B cell (primary cell): Measurements from ENCODE around the gene DDX27. TPM values are rescaled to one million over a fixed set of nuclear protein-coding genes. Genes with fewer than 3 reads are reported as not detected.

ENCODE experiments used
- ATAC-seq: fragments of 200-7000 bp; cut with Tn5 transposase; one replicate; pipeline ENCODE4 v1.10.0; 2021; ENCODE audit warnings: low read depth, mild to moderate bottlenecking, moderate number of reproducible peaks, moderate library complexity
- CTCF ChIA-PET: fragments of 350-600 bp; sonication (Branson Sonifier 250); formaldehyde crosslinking; loops from one replicate; lab custom pipeline; 2021; ENCODE audit warnings: antibody characterized with exemption, inconsistent platforms; lab: Charles Lee
- POLR2A ChIA-PET: fragments of 350-600 bp; sonication (Branson Sonifier 250); formaldehyde crosslinking; loops from one replicate; lab custom pipeline; 2021; ENCODE audit warnings: antibody characterized with exemption; lab: Charles Lee
- DNase-seq: peaks from one replicate; pipeline ENCODE4 v3.0.0; 2013
- H2AFZ ChIP-seq: 2 replicates; pipeline ENCODE4 v1.6.1; 2012; ENCODE audit warnings: mild to moderate bottlenecking, low read depth, low read length; ENCODE audit not compliant: insufficient read depth, poor library complexity, severe bottlenecking
- H3K27ac ChIP-seq, 2 donors: 1 replicate in 1 of 2; 2 replicates in 1 of 2; pipeline ENCODE4 v1.5.1; 2012 to 2013; ENCODE audit warnings: low read length in 2 of 2, mild to moderate bottlenecking in 2 of 2, moderate library complexity in 1 of 2
- H3K27me3 ChIP-seq, 4 experiments: fragments of 200-600 bp in 1 of 4; sonication (generic) in 1 of 4; replicated peaks in 1 of 4; 1 replicate in 2 of 4; 2 replicates in 2 of 4; pipeline versions ENCODE4 v1.6.1 to v1.7.0; 2013 to 2016; ENCODE audit warnings: low read length in 3 of 4, mild to moderate bottlenecking in 2 of 4, mixed read lengths in 1 of 4, moderate library complexity in 1 of 4; ENCODE audit not compliant: insufficient read depth in 4 of 4, control insufficient read depth in 3 of 4; ENCODE audit errors: control extremely low read depth in 1 of 4
- H3K36me3 ChIP-seq, 2 experiments: replicated peaks in 1 of 2; 1 replicate in 1 of 2; 2 replicates in 1 of 2; pipeline versions ENCODE4 v1.6.1 to v1.7.1; 2013; ENCODE audit warnings: low read length in 1 of 2; ENCODE audit not compliant: insufficient read depth in 2 of 2, control insufficient read depth in 1 of 2; ENCODE audit errors: control extremely low read depth in 1 of 2, extremely low read depth in 1 of 2
- H3K4me1 ChIP-seq, 2 donors: fragments of 200-600 bp in 1 of 2; sonication (generic) in 1 of 2; 1 replicate in 1 of 2; 2 replicates in 1 of 2; pipeline versions ENCODE4 v1.5.1 to v1.6.1; 2013 to 2017; ENCODE audit warnings: low read length in 2 of 2; ENCODE audit not compliant: control insufficient read depth in 2 of 2, insufficient read depth in 2 of 2
- H3K4me2 ChIP-seq: replicated peaks from 2 replicates; pipeline ENCODE3; 2012; ENCODE audit warnings: mild to moderate bottlenecking, low read depth, low read length; ENCODE audit not compliant: poor library complexity, severe bottlenecking
- H3K4me3 ChIP-seq, 5 experiments: fragments of 200-600 bp in 1 of 5; sonication (generic) in 1 of 5; 1 replicate in 3 of 5; 2 replicates in 2 of 5; pipeline versions ENCODE4 v1.5.1 to v1.7.0; 2011 to 2016; ENCODE audit warnings: low read length in 4 of 5, mild to moderate bottlenecking in 4 of 5, low read depth in 2 of 5, control low read depth in 1 of 5, moderate library complexity in 1 of 5; ENCODE audit not compliant: insufficient read depth in 1 of 5; ENCODE audit errors: control extremely low read depth in 1 of 5, extremely low read depth in 1 of 5
- H3K79me2 ChIP-seq: fragments of 200-600 bp; sonication (generic); one replicate; pipeline ENCODE4 v1.6.0; 2016; ENCODE audit warnings: low read length; ENCODE audit not compliant: control insufficient read depth, insufficient read depth
- H3K9ac ChIP-seq: fragments of 200-600 bp; sonication (generic); 2 replicates; pipeline ENCODE4 v1.6.1; 2017; ENCODE audit warnings: mild to moderate bottlenecking, low read length, moderate library complexity
- H3K9me3 ChIP-seq, 3 donors: one replicate each; pipeline versions ENCODE4 v1.6.1 to v1.7.1; 2013; ENCODE audit warnings: low read length in 2 of 3; ENCODE audit not compliant: control insufficient read depth in 2 of 3, insufficient read depth in 1 of 3; ENCODE audit errors: control extremely low read depth in 1 of 3
- H4K20me1 ChIP-seq: 2 replicates; pipeline ENCODE4 v1.6.0; 2012; ENCODE audit warnings: mild to moderate bottlenecking, low read length; ENCODE audit not compliant: insufficient read depth, control insufficient read depth, poor library complexity, severe bottlenecking
- H3K27ac Mint-ChIP-seq: one replicate; pipeline ENCODE4 v1.8.0; 2021; ENCODE audit warnings: mixed read lengths
- H3K27me3 Mint-ChIP-seq: one replicate; pipeline ENCODE4 v1.8.0; 2021; ENCODE audit warnings: mixed read lengths
- H3K4me1 Mint-ChIP-seq: one replicate; pipeline ENCODE4 v1.8.0; 2021; ENCODE audit warnings: mixed read lengths
- H3K4me3 Mint-ChIP-seq: one replicate; pipeline ENCODE4 v1.8.0; 2021; ENCODE audit warnings: mixed read lengths
- H3K9me3 Mint-ChIP-seq: one replicate; pipeline ENCODE4 v1.8.0; 2022; ENCODE audit warnings: mixed read lengths; ENCODE audit not compliant: insufficient read depth
- EZH2 ChIP-seq: IDR thresholded peaks from 2 replicates; pipeline ENCODE4 v1.6.1; 2012; ENCODE audit warnings: borderline replicate concordance, low read depth, mild to moderate bottlenecking, moderate library complexity, low read length; ENCODE audit not compliant: insufficient read depth, poor library complexity, severe bottlenecking
- WGBS: methylation state at CpG from one replicate; pipeline ENCODE4 v1.1.5; 2013; ENCODE audit warnings: missing lambda C conversion rate; ENCODE audit not compliant: insufficient coverage; 5-methylcytosine and 5-hydroxymethylcytosine counted together
- intact Hi-C: fragments of 100-400 bp; cut with micrococcal nuclease; formaldehyde crosslinking; loops from one replicate; pipeline ENCODE4 v1.10.0; 2022
- polyA plus RNA-seq: library from polyadenylated mRNA; depleted of rRNA; stranded (reverse); fragments of >200 nt; gene quantifications from 2 replicates; pipeline ENCODE4 v1.2.3, GENCODE V29; 2012
- total RNA-seq, 2 donors: library from RNA; stranded (reverse); fragments of 120-200 nt in 1 of 2; gene quantifications; 1 replicate in 1 of 2; 2 replicates in 1 of 2; pipeline versions ENCODE4 v1.2.3 to v1.2.4, GENCODE V29; 2013 to 2022
- TF ChIP-seq, protein P1 (sequence below): fragments of 200-600 bp; IDR thresholded peaks from one replicate; pipeline ENCODE4 v1.8.0; 2022; ENCODE audit warnings: antibody characterized with exemption, mild to moderate bottlenecking

The DDX27 gene
- total and polyA plus RNA-seq, 2 donors (not counting 1 experiment from before 2014, with no cell fraction given): 55.0 to 74.6 TPM

DNA sequence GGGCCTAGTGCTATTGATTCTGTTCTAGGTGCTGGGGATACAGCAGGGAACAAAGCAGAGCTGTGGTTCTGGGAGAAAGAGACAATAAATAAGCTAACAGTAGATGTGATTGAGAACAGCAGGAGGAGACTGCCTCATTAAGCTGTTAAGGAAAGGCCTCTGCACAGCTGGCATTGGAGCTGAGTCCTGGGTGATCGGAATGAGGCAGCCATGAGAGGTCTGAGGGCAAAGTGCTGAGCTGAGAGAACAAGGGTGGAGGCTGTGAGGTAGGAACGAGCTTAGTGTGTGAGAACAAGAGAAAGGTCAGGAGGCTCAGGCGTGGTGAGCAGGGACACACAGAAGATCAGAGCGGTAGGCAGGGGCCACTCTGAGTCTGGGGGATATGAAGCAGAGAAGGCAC lies 18.3 kb downstream of the DDX27 start:
- no peaks in the 10 kb centered on the region for H3K4me1 ChIP-seq
- H3K4me3 Mint-ChIP-seq: no peak overlapping the region
- WGBS: 100% methylated on average over 1 of the region's 4 CpGs
- H3K27me3 ChIP-seq: no peaks in the 10 kb centered on the region
- H2AFZ ChIP-seq: no peak overlapping the region
- CTCF ChIA-PET: interaction anchor here (1.4 to 1.8 kb wide), 4 partner anchors 9 to 105 kb away, joined by 3 to 9 read pairs (median 6); no protein-coding TSS in a partner anchor
- H3K9me3 ChIP-seq: no peaks in the 10 kb centered on the region
- no peak overlapping the region for H3K4me2 ChIP-seq
- peaks cover 1 to 95% of the 10 kb centered on the region in 2 experiments for H3K36me3 ChIP-seq
- H3K27ac Mint-ChIP-seq: peak overlapping the region; percentile 43
- POLR2A ChIA-PET: no interaction called here
- H3K4me1 Mint-ChIP-seq: no peaks in the 10 kb centered on the region
- no peak for TF ChIP-seq EZH2
- TF ChIP-seq, protein P1, sequence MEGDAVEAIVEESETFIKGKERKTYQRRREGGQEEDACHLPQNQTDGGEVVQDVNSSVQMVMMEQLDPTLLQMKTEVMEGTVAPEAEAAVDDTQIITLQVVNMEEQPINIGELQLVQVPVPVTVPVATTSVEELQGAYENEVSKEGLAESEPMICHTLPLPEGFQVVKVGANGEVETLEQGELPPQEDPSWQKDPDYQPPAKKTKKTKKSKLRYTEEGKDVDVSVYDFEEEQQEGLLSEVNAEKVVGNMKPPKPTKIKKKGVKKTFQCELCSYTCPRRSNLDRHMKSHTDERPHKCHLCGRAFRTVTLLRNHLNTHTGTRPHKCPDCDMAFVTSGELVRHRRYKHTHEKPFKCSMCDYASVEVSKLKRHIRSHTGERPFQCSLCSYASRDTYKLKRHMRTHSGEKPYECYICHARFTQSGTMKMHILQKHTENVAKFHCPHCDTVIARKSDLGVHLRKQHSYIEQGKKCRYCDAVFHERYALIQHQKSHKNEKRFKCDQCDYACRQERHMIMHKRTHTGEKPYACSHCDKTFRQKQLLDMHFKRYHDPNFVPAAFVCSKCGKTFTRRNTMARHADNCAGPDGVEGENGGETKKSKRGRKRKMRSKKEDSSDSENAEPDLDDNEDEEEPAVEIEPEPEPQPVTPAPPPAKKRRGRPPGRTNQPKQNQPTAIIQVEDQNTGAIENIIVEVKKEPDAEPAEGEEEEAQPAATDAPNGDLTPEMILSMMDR: no peak
- H3K4me3 ChIP-seq: no peak overlapping the region
- no peak overlapping the region for H3K9ac ChIP-seq
- ATAC-seq: no peak
- DNase-seq: no peak
- no peak overlapping the region for H3K27ac ChIP-seq
- no peaks in the 10 kb centered on the region for H3K27me3 Mint-ChIP-seq
- peaks cover 26% of the 10 kb centered on the region for H3K79me2 ChIP-seq
- H4K20me1 ChIP-seq: no peaks in the 10 kb centered on the region
- H3K9me3 Mint-ChIP-seq: no peaks in the 10 kb centered on the region
- intact Hi-C loops: no loop called here

DNA sequence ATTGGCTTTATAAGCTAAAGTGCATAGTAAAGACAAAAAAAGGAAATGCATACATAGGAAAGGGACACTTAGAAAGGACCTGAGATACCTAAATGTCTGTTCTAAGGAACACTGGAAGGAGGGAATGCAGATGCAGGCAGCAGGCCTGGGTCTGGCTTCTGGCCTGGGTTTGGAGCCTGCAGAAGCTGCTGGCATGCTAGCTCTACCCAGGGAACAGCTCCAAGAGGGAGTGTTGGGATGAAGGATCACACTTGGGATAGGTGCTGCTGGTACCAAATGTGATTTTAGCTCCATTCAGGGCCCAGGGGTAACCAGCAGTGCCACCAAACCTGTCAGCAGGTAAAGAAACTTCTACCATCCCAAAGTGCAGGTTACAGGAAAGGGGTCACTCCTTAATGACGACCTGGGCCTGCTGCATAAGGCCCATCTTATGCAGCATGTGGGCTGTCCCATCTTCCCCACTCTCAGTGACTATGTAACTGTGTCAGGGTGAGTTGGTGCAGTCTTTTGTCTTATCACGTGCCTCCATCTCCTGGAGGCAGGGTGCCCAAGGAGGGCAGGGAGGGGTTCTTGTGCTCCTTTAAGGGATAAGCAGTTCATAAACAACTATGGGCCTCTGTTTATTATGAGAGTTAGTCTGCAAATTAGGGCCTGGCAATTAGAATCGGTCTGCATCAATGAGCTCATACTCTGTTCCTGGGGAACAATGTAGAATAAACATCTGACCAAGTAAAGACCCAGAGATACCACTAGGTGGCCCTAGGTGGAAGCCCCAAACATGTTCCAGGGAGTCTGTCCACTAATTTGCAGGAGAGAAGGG lies 26.9 kb downstream of the DDX27 start:
- Mint-ChIP-seq H3K9me3 (no peaks in the 10 kb centered on the region), H3K27me3 (no peaks in the 10 kb centered on the region), H3K4me3 (no peak overlapping the region), H3K4me1 (peaks cover 3% of the 10 kb centered on the region), H3K27ac (peak overlapping the region; percentile 64)
- Histone ChIP-seq H3K27ac (no peak overlapping the region), H2AFZ (no peak overlapping the region), H3K9ac (no peak overlapping the region), H3K4me2 (no peak overlapping the region), H3K36me3 (peaks cover 0 to 85% of the 10 kb centered on the region in 2 experiments), H3K4me3 (no peak overlapping the region), H3K79me2 (no peaks in the 10 kb centered on the region), H4K20me1 (no peaks in the 10 kb centered on the region), H3K4me1 (no peaks in the 10 kb centered on the region), H3K27me3 (no peaks in the 10 kb centered on the region), H3K9me3 (no peaks in the 10 kb centered on the region)
- CTCF ChIA-PET: interaction anchor here (0.6 to 2.5 kb wide), 12 partner anchors 8 to 1516 kb away, joined by 3 to 9 read pairs (median 6); no protein-coding TSS in a partner anchor
- POLR2A ChIA-PET: no interaction called here
- no peak for TF ChIP-seq EZH2
- TF ChIP-seq, protein P1: peak; percentile 64
- intact Hi-C loops: loop anchor here (2.0 kb wide), 1 partner anchor 77 kb away; no protein-coding TSS in a partner anchor
- 81% methylated on average over 2 of the region's 3 CpGs for WGBS
- peak; percentile 60 for ATAC-seq
- peak; percentile 57 for DNase-seq
